ENCODE results near the gene SCAF8. TPM values are rescaled to one million over a fixed set of nuclear protein-coding genes. Genes with fewer than 3 reads are reported as not detected.
"Not testable (repeated sequence)": the region's sequence is repeated elsewhere in the genome, so short reads cannot be mapped to it uniquely, and the experiment has no call there.

SCAF8 gene
- total RNA-seq, 1 experiment from 2014 or later, result 44.8 TPM

GRCh38 chr6:154758125-154758524 lies 24.9 kb downstream of the SCAF8 start:
- no peak overlapping the region for H3K9ac ChIP-seq (ENCODE audit: low read length)
- no peak overlapping the region for H3K27ac ChIP-seq (ENCODE audit: low read length)
- H3K4me1 ChIP-seq (ENCODE audit: low read length), result no peaks in the 10 kb centered on the region; the same call in 1 of the 2 replicates
- H3K4me3 ChIP-seq (ENCODE audit: low read length), result no peak overlapping the region
- peaks cover 16% of the 10 kb centered on the region for H4K20me1 ChIP-seq (ENCODE audit: insufficient read depth, low read depth, low read length)
- no peaks in the 10 kb centered on the region for H3K9me3 ChIP-seq (ENCODE audit: low read length)
- H3K79me2 ChIP-seq (ENCODE audit: low read length), result peaks cover 100% of the 10 kb centered on the region
- DNase-seq, result no peak
- H3K36me3 ChIP-seq (ENCODE audit: insufficient read depth, low read length), result peaks cover 7% of the 10 kb centered on the region
- H3K9me2 ChIP-seq (replicated peaks; ENCODE audit: insufficient read depth, low read length), result no peaks in the 10 kb centered on the region
- H2AFZ ChIP-seq (ENCODE audit: low read length), result no peak overlapping the region
- no peaks in the 10 kb centered on the region for H3K27me3 ChIP-seq (ENCODE audit: low read length)
- H3K4me2 ChIP-seq (ENCODE audit: low read depth, low read length, poor library complexity, severe bottlenecking), result no peak overlapping the region

GRCh38 chr6:154763650-154764049 lies 30.4 kb downstream of the SCAF8 start:
- no peaks in the 10 kb centered on the region for H3K27me3 ChIP-seq (ENCODE audit: low read length)
- H3K9me3 ChIP-seq (ENCODE audit: low read length), result no peaks in the 10 kb centered on the region
- H3K4me1 ChIP-seq (ENCODE audit: low read length), result no peaks in the 10 kb centered on the region; the same call in 1 of the 2 replicates
- peaks cover 17% of the 10 kb centered on the region; the same call in 1 of the 2 replicates for H4K20me1 ChIP-seq (ENCODE audit: insufficient read depth, low read depth, low read length)
- no peak overlapping the region for H3K4me3 ChIP-seq (ENCODE audit: low read length)
- no peaks in the 10 kb centered on the region for H3K9me2 ChIP-seq (replicated peaks; ENCODE audit: insufficient read depth, low read length)
- H3K4me2 ChIP-seq (ENCODE audit: low read depth, low read length, poor library complexity, severe bottlenecking), result no peak overlapping the region
- DNase-seq, result no peak
- no peak overlapping the region for H2AFZ ChIP-seq (ENCODE audit: low read length)
- H3K27ac ChIP-seq (ENCODE audit: low read length), result no peak overlapping the region
- H3K79me2 ChIP-seq (ENCODE audit: low read length), result peaks cover 100% of the 10 kb centered on the region
- no peak overlapping the region for H3K9ac ChIP-seq (ENCODE audit: low read length)
- H3K36me3 ChIP-seq (ENCODE audit: insufficient read depth, low read length), result peaks cover 4% of the 10 kb centered on the region

- Histone ChIP-seq H3K27ac (ENCODE audit: low read length) (no peak overlapping the region), H3K9me3 (ENCODE audit: low read length) (no peaks in the 10 kb centered on the region), H3K9me2 (replicated peaks; ENCODE audit: insufficient read depth, low read length) (no peaks in the 10 kb centered on the region), H4K20me1 (ENCODE audit: insufficient read depth, low read depth, low read length) (peaks cover 24% of the 10 kb centered on the region; the same call in 1 of the 2 replicates), H3K27me3 (ENCODE audit: low read length) (no peaks in the 10 kb centered on the region), H3K4me1 (ENCODE audit: low read length) (no peaks in the 10 kb centered on the region; the same call in 1 of the 2 replicates), H3K79me2 (ENCODE audit: low read length) (peaks cover 100% of the 10 kb centered on the region), H3K36me3 (ENCODE audit: insufficient read depth, low read length) (no peaks in the 10 kb centered on the region; the same call in 1 of the 2 replicates), H3K9ac (ENCODE audit: low read length) (no peak overlapping the region), H2AFZ (ENCODE audit: low read length) (no peak overlapping the region), H3K4me3 (ENCODE audit: low read length) (no peak overlapping the region), H3K4me2 (ENCODE audit: low read depth, low read length, poor library complexity, severe bottlenecking) (no peak overlapping the region)
- no peak for DNase-seq
Observed at GRCh38 chr6:154765273-154765672, 32.1 kb downstream of the SCAF8 start.

GRCh38 chr6:154766288-154766687 lies 33.1 kb downstream of the SCAF8 start:
- H3K9ac ChIP-seq (ENCODE audit: low read length), result no peak overlapping the region
- no peak overlapping the region for H3K27ac ChIP-seq (ENCODE audit: low read length)
- H3K36me3 ChIP-seq (ENCODE audit: insufficient read depth, low read length), result no peaks in the 10 kb centered on the region
- no peak overlapping the region for H3K4me2 ChIP-seq (ENCODE audit: low read depth, low read length, poor library complexity, severe bottlenecking)
- H3K9me2 ChIP-seq (replicated peaks; ENCODE audit: insufficient read depth, low read length), result no peaks in the 10 kb centered on the region
- no peak overlapping the region for H3K4me3 ChIP-seq (ENCODE audit: low read length)
- no peak for DNase-seq
- H3K79me2 ChIP-seq (ENCODE audit: low read length), result peaks cover 100% of the 10 kb centered on the region
- no peaks in the 10 kb centered on the region; the same call in 1 of the 2 replicates for H3K4me1 ChIP-seq (ENCODE audit: low read length)
- H3K27me3 ChIP-seq (ENCODE audit: low read length), result no peaks in the 10 kb centered on the region
- peaks cover 30% of the 10 kb centered on the region for H4K20me1 ChIP-seq (ENCODE audit: insufficient read depth, low read depth, low read length)
- no peak overlapping the region for H2AFZ ChIP-seq (ENCODE audit: low read length)
- H3K9me3 ChIP-seq (ENCODE audit: low read length), result no peaks in the 10 kb centered on the region

GRCh38 chr6:154767003-154767723 lies 33.9 kb downstream of the SCAF8 start:
- Histone ChIP-seq H3K9me3 (ENCODE audit: low read length) (no peaks in the 10 kb centered on the region), H3K9ac (ENCODE audit: low read length) (no peak overlapping the region), H4K20me1 (ENCODE audit: insufficient read depth, low read depth, low read length) (peaks cover 37% of the 10 kb centered on the region), H3K27ac (ENCODE audit: low read length) (no peak overlapping the region), H2AFZ (ENCODE audit: low read length) (no peak overlapping the region), H3K36me3 (ENCODE audit: insufficient read depth, low read length) (no peaks in the 10 kb centered on the region), H3K79me2 (ENCODE audit: low read length) (peaks cover 100% of the 10 kb centered on the region), H3K27me3 (ENCODE audit: low read length) (no peaks in the 10 kb centered on the region), H3K9me2 (replicated peaks; ENCODE audit: insufficient read depth, low read length) (no peaks in the 10 kb centered on the region), H3K4me3 (ENCODE audit: low read length) (no peak overlapping the region), H3K4me1 (ENCODE audit: low read length) (no peaks in the 10 kb centered on the region; the same call in 1 of the 2 replicates), H3K4me2 (ENCODE audit: low read depth, low read length, poor library complexity, severe bottlenecking) (no peak overlapping the region)
- no peak for DNase-seq

GRCh38 chr6:154768280-154768679 lies 35.1 kb downstream of the SCAF8 start:
- Histone ChIP-seq H4K20me1 (ENCODE audit: insufficient read depth, low read depth, low read length) (peaks cover 38% of the 10 kb centered on the region), H3K4me2 (ENCODE audit: low read depth, low read length, poor library complexity, severe bottlenecking) (no peak overlapping the region), H3K4me1 (ENCODE audit: low read length) (no peaks in the 10 kb centered on the region; the same call in 1 of the 2 replicates), H2AFZ (ENCODE audit: low read length) (no peak overlapping the region), H3K79me2 (ENCODE audit: low read length) (peaks cover 100% of the 10 kb centered on the region), H3K4me3 (ENCODE audit: low read length) (no peak overlapping the region), H3K9me2 (replicated peaks; ENCODE audit: insufficient read depth, low read length) (no peaks in the 10 kb centered on the region), H3K9ac (ENCODE audit: low read length) (no peak overlapping the region), H3K9me3 (ENCODE audit: low read length) (no peaks in the 10 kb centered on the region), H3K36me3 (ENCODE audit: insufficient read depth, low read length) (no peaks in the 10 kb centered on the region), H3K27ac (ENCODE audit: low read length) (no peak overlapping the region), H3K27me3 (ENCODE audit: low read length) (no peaks in the 10 kb centered on the region)
- DNase-seq, result no peak

GRCh38 chr6:154773610-154774089 lies 40.4 kb downstream of the SCAF8 start:
- Histone ChIP-seq H3K4me1 (ENCODE audit: low read length) (no peaks in the 10 kb centered on the region), H3K27me3 (ENCODE audit: low read length) (no peaks in the 10 kb centered on the region), H3K4me3 (ENCODE audit: low read length) (no peak overlapping the region), H3K9me3 (ENCODE audit: low read length) (no peaks in the 10 kb centered on the region), H3K9ac (ENCODE audit: low read length) (no peak overlapping the region), H2AFZ (ENCODE audit: low read length) (no peak overlapping the region), H4K20me1 (ENCODE audit: insufficient read depth, low read depth, low read length) (peaks cover 29% of the 10 kb centered on the region), H3K9me2 (replicated peaks; ENCODE audit: insufficient read depth, low read length) (no peaks in the 10 kb centered on the region), H3K27ac (ENCODE audit: low read length) (no peak overlapping the region), H3K36me3 (ENCODE audit: insufficient read depth, low read length) (peaks cover 27% of the 10 kb centered on the region; the same call in 1 of the 2 replicates), H3K79me2 (ENCODE audit: low read length) (peaks cover 99% of the 10 kb centered on the region), H3K4me2 (ENCODE audit: low read depth, low read length, poor library complexity, severe bottlenecking) (no peak overlapping the region)
- no peak for DNase-seq

GRCh38 chr6:154779157-154779556 lies 45.9 kb downstream of the SCAF8 start:
- Histone ChIP-seq H3K36me3 (ENCODE audit: insufficient read depth, low read length) (peaks cover 52% of the 10 kb centered on the region; the same call in 1 of the 2 replicates), H3K79me2 (ENCODE audit: low read length) (peaks cover 96% of the 10 kb centered on the region), H3K4me1 (ENCODE audit: low read length) (peaks cover 17% of the 10 kb centered on the region)
- H3K4me3 ChIP-seq (ENCODE audit: low read length); H3K27ac ChIP-seq (ENCODE audit: low read length); H3K9ac ChIP-seq (ENCODE audit: low read length); H4K20me1 ChIP-seq (ENCODE audit: insufficient read depth, low read depth, low read length); H3K9me2 ChIP-seq (replicated peaks; ENCODE audit: insufficient read depth, low read length); H3K27me3 ChIP-seq (ENCODE audit: low read length); H3K9me3 ChIP-seq (ENCODE audit: low read length); H2AFZ ChIP-seq (ENCODE audit: low read length); DNase-seq; H3K4me2 ChIP-seq (ENCODE audit: low read depth, low read length, poor library complexity, severe bottlenecking): not testable (repeated sequence)

Measured in Karpas-422 (cell line).